ENCODE results near the gene NCOA6.

DNA sequence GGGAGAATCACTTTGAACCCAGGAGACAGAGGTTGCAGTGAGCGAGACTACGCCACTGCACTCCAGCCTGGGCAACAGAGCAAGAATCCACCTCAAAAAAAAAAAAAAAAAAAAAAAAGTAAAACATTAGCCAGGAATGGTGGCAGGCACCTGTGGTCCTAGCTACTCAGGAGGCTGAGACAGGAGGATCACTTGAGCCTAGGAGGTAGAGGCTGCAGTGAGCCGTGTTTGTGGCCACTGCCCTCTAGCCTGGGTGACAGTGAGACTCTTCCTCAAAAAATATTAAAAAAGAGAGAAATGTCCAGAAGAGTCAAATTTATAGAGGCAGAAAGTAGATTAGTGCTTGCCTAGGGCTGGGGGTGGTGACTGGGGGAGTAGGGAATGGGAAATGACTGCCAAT, 141.8 kb downstream of the NCOA6 start:
- TF ChIP-seq, protein P1, sequence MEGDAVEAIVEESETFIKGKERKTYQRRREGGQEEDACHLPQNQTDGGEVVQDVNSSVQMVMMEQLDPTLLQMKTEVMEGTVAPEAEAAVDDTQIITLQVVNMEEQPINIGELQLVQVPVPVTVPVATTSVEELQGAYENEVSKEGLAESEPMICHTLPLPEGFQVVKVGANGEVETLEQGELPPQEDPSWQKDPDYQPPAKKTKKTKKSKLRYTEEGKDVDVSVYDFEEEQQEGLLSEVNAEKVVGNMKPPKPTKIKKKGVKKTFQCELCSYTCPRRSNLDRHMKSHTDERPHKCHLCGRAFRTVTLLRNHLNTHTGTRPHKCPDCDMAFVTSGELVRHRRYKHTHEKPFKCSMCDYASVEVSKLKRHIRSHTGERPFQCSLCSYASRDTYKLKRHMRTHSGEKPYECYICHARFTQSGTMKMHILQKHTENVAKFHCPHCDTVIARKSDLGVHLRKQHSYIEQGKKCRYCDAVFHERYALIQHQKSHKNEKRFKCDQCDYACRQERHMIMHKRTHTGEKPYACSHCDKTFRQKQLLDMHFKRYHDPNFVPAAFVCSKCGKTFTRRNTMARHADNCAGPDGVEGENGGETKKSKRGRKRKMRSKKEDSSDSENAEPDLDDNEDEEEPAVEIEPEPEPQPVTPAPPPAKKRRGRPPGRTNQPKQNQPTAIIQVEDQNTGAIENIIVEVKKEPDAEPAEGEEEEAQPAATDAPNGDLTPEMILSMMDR (IDR thresholded peaks at IDR 0.05; ENCODE audit: poor library complexity, severe bottlenecking) = no peak
- no peak for TF ChIP-seq REST (IDR thresholded peaks at IDR 0.05; ENCODE audit: borderline replicate concordance)
